Measurements from ENCODE around the gene CCL7. TPM values are rescaled to one million over a fixed set of nuclear protein-coding genes. Genes with fewer than 3 reads are reported as not detected.

The CCL7 gene
- 1 to 10 TPM in 1 of 4 donors, under 1 TPM in 1, not detected in 2; 0.66 to 9.5 TPM for total RNA-seq

GRCh38 chr17:34269969-34270368 lies at the start of gene CCL7:
Gene CCL7 (plus strand): TSS chr17:34270221. CDS start chr17:34270291, 70 bp downstream.
- TF ChIP-seq, protein P1, sequence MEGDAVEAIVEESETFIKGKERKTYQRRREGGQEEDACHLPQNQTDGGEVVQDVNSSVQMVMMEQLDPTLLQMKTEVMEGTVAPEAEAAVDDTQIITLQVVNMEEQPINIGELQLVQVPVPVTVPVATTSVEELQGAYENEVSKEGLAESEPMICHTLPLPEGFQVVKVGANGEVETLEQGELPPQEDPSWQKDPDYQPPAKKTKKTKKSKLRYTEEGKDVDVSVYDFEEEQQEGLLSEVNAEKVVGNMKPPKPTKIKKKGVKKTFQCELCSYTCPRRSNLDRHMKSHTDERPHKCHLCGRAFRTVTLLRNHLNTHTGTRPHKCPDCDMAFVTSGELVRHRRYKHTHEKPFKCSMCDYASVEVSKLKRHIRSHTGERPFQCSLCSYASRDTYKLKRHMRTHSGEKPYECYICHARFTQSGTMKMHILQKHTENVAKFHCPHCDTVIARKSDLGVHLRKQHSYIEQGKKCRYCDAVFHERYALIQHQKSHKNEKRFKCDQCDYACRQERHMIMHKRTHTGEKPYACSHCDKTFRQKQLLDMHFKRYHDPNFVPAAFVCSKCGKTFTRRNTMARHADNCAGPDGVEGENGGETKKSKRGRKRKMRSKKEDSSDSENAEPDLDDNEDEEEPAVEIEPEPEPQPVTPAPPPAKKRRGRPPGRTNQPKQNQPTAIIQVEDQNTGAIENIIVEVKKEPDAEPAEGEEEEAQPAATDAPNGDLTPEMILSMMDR (IDR thresholded peaks at IDR 0.05; ENCODE audit: low read depth), result no peak

- TF ChIP-seq, protein P1 (IDR thresholded peaks at IDR 0.05; ENCODE audit: low read depth), result no peak
Observed at GRCh38 chr17:34220752-34221395, 49.1 kb upstream of the CCL7 start.

GRCh38 chr17:34221411-34221810 lies 48.6 kb upstream of the CCL7 start:
- TF ChIP-seq, protein P1 (IDR thresholded peaks at IDR 0.05; ENCODE audit: low read depth), result no peak

DNA sequence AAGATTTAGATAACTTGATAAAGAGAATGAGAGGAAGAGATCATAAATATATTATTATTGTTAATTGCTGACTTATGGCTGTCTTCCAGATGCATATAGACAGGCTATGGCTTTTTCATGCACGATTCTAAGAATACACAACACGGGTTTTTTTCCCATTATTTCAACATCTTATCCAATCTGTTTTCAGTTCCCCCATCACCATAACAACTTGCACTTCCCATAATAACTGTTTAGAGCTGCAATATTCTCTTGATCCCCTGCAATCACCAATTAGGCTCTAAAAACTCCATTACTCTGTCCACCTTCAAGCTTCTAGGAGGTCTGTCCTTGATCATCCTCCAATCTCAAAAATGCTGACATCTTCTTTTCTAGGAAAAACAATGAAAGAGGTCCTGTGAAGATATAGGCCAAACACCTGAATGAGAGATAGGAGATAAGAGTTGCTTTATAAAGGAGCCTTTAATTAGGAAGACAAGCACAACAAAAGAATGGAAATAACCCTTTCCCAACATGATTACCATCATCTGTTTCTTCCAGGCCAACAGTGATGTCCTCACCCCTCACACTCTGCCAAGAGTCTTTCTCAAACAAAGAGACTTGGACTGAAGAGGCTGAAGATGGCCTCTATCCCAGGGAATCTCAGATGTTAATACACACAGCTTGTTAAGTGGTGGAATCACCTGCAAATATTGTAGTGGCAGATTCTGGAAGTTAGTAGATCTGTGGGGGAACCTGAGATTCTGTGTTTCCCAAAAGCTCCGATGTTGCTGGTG lies 47.1 kb upstream of the CCL7 start:
- TF ChIP-seq, protein P1 (IDR thresholded peaks at IDR 0.05; ENCODE audit: low read depth), result no peak

DNA sequence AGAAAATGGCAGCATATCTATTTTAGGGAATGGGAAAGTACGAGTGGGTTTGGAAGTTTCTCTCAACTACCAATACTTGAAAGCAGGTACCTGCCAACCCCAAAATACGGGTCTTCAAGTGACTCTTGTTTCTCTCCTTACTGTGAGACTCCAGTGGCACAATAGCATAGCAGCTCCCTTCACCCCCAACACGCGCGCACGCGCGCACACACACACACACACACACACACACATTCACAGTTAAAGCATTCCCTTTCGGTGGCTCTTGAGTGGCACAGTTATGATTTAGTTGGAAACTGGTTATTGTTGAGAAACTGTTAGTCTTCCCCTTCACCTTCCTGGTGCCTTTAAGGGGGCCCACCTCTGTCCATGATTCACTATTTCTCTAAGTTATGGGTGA lies 45.0 kb upstream of the CCL7 start:
- TF ChIP-seq, protein P1 (IDR thresholded peaks at IDR 0.05; ENCODE audit: low read depth), result no peak

- TF ChIP-seq, protein P1 (IDR thresholded peaks at IDR 0.05; ENCODE audit: low read depth), result no peak
Observed at GRCh38 chr17:34226011-34226743, 43.8 kb upstream of the CCL7 start.

- TF ChIP-seq, protein P1 (IDR thresholded peaks at IDR 0.05; ENCODE audit: low read depth), result no peak
Observed at GRCh38 chr17:34226744-34227034, 43.3 kb upstream of the CCL7 start.
